Measurements from ENCODE around the gene PAQR3.
"Not testable (repeated sequence)": the region's sequence is repeated elsewhere in the genome, so short reads cannot be mapped to it uniquely, and the experiment has no call there.

PAQR3 gene

DNA sequence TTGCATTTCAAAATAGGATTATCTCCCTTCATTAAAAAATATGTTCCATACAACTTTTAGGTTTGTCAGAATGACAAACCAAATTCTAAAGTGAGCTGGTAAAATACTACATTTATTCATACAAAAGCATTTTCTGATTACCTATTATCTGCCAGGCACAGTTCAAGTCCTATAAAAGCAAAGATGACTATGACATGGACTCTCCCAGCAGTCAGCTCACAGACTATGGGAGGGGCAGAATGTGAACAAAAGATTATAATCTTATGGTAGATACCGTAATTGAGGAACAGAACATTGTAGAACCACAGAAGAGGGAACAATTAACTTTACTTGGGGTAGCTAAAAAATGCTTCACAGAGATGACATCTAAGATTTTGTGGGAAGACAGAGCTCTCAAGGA, 12.4 kb downstream of the PAQR3 start:
- DNase-seq, result no peak

- DNase-seq, result no peak
Measured at GRCh38 chr4:78923464-78924312, 15.6 kb downstream of the PAQR3 start.

GRCh38 chr4:78922207-78922606, 17.0 kb downstream of the PAQR3 start:
- DNase-seq, result no peak

DNA sequence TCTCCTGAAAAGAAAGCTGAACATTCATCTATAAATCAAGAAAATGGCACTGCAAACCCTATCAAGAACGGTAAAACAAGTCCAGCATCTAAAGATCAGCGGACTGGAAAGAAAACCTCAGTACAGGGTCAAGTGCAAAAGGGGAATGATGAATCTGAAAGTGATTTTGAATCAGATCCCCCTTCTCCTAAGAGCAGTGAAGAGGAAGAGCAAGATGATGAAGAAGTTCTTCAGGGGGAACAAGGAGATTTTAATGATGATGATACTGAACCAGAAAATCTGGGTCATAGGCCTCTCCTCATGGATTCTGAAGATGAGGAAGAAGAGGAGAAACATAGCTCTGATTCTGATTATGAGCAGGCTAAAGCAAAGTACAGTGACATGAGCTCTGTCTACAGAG, 28.6 kb downstream of the PAQR3 start:
- DNase-seq, result no peak

- DNase-seq, result not testable (repeated sequence)
Measured at GRCh38 chr4:78908974-78909373, 30.3 kb downstream of the PAQR3 start.

DNA sequence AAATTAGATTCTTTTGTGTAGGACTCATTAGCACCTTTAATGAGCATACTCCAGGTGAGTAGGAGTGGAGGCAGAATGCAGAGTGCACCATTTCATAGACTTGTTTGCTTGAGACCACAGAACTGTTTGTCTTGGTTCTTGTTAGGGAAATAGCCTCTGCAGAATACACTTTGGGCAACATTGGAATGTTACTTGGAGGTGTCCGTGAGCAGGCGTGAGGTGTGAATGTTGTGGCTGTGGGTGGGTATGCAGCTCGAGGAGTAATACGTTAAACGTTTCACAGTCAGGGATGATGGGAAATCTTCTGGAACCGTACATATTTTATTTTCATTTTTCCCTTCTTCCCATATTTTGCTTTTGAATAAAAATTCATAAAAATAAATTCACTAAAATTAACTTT, 31.6 kb downstream of the PAQR3 start:
- no peak for DNase-seq

- no peak for DNase-seq
Measured at GRCh38 chr4:78904143-78904542, 35.1 kb downstream of the PAQR3 start.

DNA sequence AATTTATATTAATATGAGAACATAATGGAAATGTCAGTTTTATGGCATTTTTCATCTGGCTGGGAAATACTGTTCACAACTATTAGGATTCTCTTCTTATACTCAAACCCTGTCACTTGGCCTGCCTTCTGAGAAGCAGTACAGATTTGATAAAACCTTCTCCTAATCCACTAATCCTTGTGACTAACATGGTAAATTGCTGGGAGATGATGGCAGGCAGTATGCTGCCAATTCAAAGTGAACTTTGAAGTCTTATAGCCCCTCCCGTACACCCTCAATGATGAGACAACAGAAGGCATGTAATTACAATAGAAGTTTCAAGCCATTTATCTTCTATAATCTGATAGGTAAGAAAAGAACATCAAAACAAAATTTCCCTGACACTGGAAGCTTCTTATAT, 36.9 kb downstream of the PAQR3 start:
- DNase-seq, result no peak

DNA sequence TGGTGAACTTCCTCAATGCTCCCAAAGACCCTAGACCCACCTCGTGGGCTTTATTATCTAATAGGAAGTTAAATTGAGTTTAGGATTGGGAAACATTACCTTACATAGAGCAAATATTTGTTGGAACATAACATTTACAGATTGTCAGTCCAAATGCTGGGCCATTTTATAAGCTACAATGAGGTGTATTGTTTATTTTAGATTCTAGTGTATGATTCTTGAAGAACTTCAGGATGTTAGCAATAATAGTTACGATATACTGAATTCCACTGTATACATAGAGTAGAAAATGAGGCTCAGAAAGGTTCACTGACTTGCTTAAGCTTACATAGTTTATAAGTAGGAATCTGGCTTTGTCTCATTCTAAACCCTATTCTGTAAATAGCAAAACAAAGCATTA, 37.4 kb downstream of the PAQR3 start:
- DNase-seq, result no peak

- DNase-seq, result no peak
Measured at GRCh38 chr4:78899302-78899701, 39.9 kb downstream of the PAQR3 start.

DNA sequence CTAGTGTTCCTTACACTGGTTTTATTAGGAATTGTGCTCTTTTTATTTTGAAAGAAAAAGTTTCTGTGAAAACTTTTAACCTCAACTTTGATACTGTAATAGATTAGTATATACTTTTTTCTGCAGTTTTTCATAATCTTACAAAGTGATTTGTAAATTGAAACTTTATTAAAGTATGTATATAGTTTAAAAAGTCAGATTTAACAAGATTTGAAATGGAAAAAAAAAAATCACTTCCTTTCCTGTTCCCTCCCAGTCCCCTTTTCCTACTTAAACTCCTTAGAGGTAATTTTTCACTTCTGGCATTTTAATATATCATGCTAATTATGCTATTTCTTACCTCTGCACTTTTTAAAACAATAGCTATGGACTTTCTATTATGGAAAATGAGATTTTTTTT, 49.3 kb downstream of the PAQR3 start:
- no peak for DNase-seq

- no peak for DNase-seq
Measured at GRCh38 chr4:78885598-78885997, 53.6 kb downstream of the PAQR3 start.

GRCh38 chr4:78880874-78881492, 58.3 kb downstream of the PAQR3 start:
- no peak for DNase-seq

DNA sequence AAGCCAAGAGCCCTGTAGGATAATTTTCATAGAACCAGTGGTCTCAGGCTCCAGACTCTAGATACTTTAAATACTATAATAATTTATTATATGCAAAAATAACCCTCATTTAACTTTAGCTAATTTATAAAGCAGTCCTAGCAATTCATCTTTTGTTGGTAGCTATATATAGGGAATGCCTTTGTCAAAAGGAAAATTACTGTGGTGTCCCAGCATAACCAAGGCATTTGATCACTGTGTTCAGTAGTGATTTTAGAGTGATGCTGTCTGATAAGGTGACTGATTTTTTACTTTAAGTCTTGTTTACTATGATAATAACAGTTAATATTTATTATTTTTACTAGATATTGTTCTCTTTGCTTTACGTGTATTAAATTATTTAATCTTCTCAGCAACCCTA, 61.2 kb downstream of the PAQR3 start:
- DNase-seq, result no peak

DNA sequence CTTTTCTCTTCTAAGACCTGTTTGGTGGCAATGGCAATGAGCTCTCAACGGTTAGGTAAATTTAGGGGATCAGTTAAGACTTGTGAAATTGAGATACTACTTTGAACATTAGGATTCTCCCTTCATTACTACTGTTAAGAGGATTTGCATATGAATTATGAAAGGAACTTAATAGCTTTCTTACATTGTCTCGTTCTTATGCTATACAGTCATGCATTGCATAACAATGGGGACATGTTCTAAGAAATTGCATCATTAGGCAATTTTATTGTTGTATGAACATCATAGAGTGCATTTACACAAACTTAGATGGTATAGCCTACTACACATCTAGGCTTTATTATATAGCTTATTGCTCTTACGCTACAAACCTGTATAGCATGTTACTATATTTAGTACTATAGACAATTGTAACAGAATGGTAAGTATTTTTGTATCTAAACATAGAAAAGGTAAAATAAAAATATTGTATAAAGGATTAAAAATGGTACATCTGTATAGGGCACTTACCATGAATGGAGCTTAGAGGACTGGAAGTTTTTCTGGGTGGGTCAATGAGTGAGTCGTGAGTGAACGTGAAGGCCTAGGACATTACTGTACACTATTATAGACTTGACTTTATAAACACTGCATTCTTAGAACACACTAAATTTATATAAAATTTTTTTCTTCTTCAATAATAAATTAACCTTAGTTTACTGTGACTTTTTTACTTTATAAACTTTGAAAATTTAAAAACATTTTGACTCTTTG, 62.5 kb downstream of the PAQR3 start:
- DNase-seq, result no peak

GRCh38 chr4:78870056-78870455, 69.2 kb downstream of the PAQR3 start:
- DNase-seq, result no peak

DNA sequence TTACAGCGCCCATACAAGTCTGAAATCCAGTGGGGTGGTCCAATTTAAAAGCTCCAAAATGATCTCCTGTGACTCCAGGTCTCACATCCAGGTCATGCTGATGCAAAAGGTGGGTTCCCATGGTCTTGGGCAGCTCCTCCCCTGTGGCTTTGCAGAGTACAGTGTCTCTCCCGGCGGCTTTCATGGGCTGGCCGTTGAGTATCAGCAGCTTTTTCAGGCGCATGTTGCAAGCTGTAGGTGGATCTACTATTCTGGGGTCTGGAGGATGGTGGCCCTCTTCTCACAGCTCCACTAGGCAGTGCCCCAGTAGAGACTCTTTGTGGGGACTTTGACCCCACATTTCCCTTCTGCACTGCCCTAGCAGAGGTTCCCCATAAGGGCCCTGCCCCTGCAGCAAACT, 70.5 kb downstream of the PAQR3 start:
- not testable (repeated sequence) for DNase-seq

DNA sequence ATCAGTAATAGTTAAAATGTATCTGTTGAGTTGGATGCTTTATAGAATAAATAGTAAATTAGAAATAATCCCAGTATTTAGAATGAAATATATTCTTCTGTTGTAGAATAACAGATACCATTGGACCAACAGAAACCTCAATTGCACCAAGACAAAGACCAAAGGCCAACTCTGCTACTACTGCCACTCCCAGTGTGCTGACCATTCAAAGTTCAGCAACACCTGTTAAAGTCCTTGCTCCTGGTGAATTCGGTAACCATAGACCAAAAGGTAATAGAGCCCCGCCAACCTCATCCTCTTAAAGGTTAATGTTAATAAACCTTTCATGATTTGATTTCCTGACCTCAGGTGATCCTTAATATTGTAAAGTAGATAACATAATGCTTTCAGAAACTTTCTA, 73.8 kb downstream of the PAQR3 start:
- no peak for DNase-seq

DNA sequence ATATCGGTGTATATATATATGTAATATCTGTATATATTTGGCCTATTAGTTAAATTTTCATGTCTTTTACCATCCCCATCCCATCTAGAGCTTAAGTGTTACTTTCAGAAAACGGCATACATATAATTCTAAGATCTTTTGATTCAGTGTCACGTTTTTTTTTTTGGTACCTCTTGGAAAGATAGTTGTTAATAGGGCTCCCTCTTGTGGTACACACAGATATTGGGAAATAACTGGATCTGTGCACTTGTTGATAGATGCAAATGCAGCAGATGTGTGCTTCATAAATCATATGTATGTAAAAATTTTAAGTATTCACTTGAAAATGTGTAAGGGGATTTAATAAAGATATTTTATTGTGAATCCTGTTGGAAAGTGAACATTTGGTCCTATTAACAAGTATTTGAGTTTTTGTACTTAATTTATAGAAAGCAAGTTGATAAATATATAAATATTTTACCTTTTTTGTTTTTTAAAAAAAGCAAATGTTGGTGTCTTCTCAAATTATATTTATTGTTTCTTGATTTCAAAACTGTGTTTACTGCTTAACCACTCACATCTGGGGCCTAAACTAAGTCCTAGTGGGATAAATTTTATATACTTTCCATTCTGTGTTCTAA, 74.7 kb downstream of the PAQR3 start:
- peak; percentile 69 for DNase-seq

DNA sequence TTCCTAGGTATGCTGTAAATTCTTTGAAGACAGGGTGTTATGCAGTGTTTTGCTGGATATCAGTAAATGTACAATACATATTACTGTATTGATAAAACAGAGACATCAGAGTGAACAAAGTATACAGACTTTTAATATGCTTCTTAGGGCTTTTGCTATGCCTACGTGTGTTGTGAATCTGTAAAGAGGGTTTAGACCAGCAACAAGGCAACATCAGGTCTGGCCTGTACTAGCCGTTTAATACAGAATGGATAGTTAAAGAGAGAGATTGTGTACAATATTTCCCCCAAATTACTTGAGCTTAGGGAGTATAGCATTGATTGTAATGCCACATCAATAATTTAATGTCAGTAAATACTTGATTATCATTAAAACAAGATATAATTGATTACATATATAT, 75.2 kb downstream of the PAQR3 start:
- DNase-seq, result no peak

DNA sequence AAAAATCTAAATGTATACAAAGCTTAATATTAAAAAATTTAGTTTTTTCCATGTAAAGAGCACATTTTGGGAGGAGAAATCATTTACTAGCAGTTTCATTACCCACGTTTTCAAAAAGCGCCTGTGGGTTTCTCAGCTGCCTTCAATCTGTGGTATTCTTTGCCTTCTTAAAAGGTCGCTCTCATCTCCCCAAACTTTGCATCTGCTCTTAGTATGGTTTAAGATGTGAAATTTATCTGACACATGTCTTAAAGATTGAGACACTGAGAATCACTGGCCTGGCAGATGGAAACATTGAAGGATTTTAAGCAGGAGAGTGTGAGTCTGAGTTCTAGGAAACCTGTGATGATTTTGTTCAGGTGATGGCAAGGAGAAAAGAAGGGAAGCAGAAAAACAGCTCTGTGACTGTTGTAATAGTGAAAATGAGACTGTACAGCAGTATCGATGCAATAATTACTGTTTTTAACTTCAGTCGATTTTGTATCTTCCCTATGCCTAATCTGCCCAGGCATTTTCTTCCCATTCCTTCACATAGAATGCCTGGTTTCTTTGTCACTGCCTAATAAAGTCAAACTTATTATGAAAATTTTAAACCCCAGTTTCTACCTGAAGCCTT, 75.9 kb downstream of the PAQR3 start:
- no peak for DNase-seq

GRCh38 chr4:78862314-78862737, 76.9 kb downstream of the PAQR3 start:
- no peak for DNase-seq
